Pons (tissue), 1 donor: ENCODE measurements around the gene MGAM2.

Experiments used
- DNase-seq: peaks from one replicate; pipeline ENCODE4 v3.0.0-alpha.2; 2016; ENCODE audit warnings: low spot score

The MGAM2 gene

GRCh38 chr7:142176901-142177300, 65.4 kb downstream of the MGAM2 start:
- no peak for DNase-seq

GRCh38 chr7:142177869-142178268, 66.4 kb downstream of the MGAM2 start:
- DNase-seq, result no peak

GRCh38 chr7:142180426-142180825, 68.9 kb downstream of the MGAM2 start:
- no peak for DNase-seq

DNA sequence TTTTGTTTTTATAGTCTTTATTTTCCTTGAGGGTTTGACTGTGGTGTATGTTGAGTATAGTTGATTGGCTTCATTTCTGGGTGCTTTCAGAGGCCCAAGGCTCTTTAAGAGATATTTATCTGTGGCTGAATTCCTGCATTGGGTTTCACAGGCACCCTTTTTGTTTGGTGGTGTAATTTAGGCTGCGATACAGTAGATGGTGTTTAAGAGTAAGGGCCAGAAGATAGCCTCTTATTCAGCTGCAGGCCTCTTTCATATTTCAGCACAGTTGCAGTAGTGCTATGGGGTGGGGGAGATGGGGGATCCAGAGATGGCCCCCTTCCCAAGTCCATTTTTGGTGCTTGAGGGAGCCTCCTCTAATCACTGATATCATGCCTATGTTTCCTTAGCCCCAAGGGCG, 69.7 kb downstream of the MGAM2 start:
- no peak for DNase-seq

- DNase-seq, result no peak
Measured at GRCh38 chr7:142181966-142182365, 70.4 kb downstream of the MGAM2 start.

- DNase-seq, result no peak
Measured at GRCh38 chr7:142185069-142185468, 73.6 kb downstream of the MGAM2 start.

- DNase-seq, result no peak
Measured at GRCh38 chr7:142185801-142186200, 74.3 kb downstream of the MGAM2 start.

GRCh38 chr7:142188154-142188553, 76.6 kb downstream of the MGAM2 start:
- DNase-seq, result no peak

GRCh38 chr7:142188846-142189245, 77.3 kb downstream of the MGAM2 start:
- DNase-seq, result peak; percentile 37

- no peak for DNase-seq
Measured at GRCh38 chr7:142194201-142194600, 82.7 kb downstream of the MGAM2 start.

- DNase-seq, result no peak
Measured at GRCh38 chr7:142196066-142196840, 84.7 kb downstream of the MGAM2 start.

DNA sequence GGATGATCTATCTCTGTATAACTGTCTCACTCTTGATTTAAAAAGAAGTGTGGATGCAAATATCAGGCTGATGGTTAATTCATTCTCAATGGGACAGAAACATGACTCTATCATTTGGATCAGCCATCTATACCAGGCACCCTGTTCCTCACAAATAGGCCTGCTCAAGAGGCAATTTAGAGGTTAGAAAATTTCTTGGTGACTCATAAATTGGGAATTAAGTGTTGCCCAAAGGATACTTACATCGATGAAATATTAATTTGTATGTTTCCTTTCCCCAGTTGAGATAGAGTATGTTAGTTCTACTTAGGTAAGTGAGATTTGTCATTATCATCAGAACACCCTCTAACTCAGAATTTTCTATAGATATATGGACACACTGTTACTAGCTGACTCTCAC, 88.7 kb downstream of the MGAM2 start:
- DNase-seq, result no peak

DNA sequence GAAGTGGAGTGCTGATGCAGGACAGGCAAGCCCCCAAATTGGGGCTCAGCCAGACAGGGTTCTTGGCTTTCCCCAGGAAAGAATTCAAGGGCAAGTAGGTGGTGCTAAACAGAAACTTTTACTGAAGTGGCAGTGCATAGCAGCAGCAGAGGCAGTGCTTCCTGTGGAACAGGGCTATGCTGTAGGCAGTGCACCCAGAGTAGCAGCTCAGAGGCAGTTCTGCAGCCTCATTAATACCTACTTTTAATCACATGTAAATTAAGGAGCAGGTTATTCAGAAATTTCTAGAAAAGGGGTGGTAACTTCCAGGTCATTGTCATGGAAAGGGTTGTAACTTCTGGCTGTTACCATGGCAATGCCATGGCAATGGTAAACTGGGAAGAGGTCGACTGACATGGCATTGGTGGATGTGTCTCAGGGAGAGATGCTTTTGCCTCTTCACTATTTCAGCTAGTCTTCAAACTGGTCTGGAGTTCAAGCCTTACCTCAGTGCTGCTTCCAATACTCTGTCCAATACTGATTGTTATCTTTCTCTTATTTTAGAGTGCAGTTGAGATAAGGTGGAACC, 117.1 kb downstream of the MGAM2 start:
- DNase-seq, result no peak

- DNase-seq, result no peak
Measured at GRCh38 chr7:142231716-142232115, 120.2 kb downstream of the MGAM2 start.

DNA sequence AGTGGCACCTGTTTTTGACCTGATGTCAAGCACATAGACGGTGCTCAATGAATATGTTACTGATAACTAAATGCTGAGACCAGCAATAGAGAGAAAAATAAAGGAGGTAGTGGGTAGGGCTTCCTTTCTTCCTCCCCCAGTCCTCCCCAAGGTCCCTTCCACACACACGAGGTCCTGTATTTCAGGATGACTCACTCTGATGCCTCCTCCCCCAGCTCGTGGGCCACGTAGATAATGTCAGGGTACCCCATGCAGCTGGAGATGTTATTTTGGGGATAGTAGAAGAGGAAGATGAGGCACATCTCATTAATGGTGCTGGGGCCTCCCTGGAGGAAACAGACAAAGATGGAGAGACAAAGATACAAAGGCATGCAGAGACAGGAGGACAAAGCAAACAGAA, 129.0 kb downstream of the MGAM2 start:
- DNase-seq, result no peak

DNA sequence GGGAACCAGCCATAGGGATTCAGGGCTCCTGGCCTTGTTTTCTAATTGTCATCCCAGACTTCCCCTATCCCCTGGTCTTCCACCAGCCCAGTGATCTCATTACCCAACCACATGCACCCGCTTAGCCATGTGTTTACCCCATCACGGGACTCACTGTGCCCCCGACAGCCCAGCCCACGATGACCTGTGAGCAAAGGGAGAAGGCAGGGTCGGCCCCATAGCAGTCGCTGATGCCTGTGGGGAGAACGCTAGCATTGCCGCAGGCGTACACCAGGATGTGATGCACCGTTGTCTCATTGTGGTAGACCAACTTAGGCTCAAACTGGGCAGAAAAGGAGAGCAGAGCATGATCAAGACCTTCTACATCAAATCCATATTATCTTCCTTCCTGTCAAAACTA, 132.3 kb downstream of the MGAM2 start:
- no peak for DNase-seq

DNA sequence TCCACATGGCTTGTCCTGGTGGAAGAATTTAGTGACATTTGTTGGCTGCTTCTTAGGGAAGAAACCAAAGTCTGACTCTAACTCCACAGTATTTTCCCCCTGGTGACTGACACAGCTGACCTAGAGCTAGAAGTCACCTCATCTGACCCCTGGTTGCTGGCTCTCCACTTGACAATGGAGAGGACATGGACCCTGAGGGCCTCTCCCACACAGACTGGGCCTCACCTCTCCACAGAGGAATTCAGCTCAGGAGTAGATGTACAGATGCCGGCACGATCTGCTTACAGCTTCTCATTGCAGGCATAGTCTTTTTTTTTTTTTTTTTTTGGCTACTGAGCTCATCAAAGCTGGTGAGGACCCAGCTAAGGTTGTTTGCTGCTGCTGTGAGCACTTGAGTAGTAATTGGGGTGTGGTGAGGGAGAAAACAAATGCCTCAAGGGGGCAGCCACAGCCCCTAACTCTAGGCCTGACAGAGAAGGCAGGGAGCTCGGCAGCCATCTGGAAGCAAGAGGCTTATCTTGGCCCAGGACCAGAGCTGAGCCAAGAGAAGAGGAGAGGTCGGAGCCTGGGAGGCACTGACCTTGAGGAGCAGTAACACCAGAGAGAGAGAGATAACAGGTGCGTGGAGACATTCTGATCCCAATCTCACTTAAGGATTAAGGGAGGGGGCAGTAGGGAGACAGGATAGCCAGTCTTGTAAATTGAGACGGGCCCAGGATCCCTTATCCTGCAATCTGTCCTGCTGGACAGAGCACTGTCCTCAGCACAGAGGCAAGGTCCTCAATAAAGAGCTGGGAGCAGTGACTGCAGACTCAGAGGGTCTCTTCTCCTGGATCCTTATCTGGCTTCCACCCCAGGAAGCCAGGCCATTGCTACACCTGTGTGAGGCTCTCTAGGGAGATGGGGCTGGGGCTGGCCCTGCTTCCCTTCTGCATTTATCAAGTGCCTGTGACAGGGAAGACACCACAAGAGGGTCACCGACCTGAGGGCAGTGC, 136.9 kb downstream of the MGAM2 start:
- no peak for DNase-seq

GRCh38 chr7:142249918-142250317, 138.4 kb downstream of the MGAM2 start:
- DNase-seq, result no peak

DNA sequence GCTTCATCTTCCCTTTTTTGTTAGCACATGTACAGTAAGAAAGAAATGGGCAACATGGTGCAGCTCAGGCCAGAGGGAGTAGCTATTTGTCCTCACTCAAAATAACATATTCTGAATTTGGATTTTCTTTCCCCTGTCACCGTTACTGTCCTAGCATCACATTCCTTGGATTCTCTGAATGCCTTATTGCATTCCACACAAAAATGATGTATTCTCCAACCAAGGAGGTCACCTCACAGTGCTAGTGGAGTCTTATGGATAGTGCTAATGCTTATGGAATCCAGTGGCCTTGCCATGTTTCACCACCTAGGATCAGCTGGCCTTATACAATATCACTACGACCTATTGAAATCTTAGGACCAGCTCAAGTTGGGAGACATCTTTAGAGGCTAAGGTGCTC, 139.2 kb downstream of the MGAM2 start:
- no peak for DNase-seq

- DNase-seq, result no peak
Measured at GRCh38 chr7:142257958-142258357, 146.4 kb downstream of the MGAM2 start, which contains the start of gene PRSS58. Gene PRSS58, minus strand, starts transcription at chr7:142258058. Its CDS starts 351 bp downstream, at chr7:142257707.

DNA sequence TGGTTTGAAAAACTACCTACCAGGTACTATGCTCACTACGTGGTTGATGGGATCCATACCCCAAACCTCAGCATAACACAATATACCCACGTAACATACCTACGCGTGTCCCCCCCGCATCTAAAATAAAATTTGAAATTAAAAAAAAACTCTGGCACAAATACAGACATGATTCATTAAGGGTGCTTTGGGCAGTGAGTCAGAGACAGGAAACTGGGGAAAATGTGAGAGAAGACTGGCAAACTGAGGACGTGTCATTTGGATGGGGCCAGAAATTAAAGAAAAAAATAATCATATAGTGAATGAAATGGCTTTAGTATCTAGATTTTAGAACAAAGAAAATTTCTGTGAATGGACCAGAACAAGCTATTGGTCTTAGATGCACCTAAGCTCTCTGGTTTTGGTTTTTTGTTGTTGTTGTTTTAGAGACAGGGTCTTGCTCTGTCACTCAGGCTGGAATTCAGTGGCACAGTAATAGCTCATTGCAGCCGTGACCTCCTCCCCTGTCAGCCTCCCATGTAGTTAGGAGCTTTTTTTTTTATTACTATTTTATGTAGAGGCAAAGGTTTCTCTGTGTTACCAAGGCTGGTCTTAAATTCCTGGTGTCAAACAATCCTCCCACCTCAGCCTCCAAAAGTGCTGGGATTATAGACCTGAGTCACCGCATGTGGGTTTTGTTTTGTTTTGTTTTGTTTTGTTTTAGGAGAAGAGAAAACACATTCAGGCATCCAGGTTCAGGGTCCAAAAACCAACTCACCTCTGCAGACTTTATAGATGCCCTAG, 152.3 kb downstream of the MGAM2 start:
- no peak for DNase-seq
